Lower leg skin (tissue), 4 donors: ENCODE measurements around the gene CLSTN2. TPM values are rescaled to one million over a fixed set of nuclear protein-coding genes. Genes with fewer than 3 reads are reported as not detected.

ENCODE experiments used
- DNase-seq, 2 donors: peaks; one replicate each; pipeline ENCODE4 v3.0.0-alpha.2; 2019; ENCODE audit warnings: low spot score in 2 of 2
- H3K4me3 ChIP-seq: fragments of 200-600 bp; sonication (generic); 2 replicates; pipeline ENCODE4 v1.5.1; 2017; ENCODE audit warnings: mild to moderate bottlenecking, low read depth; ENCODE audit not compliant: poor library complexity, severe bottlenecking
- CTCF ChIP-seq, 3 donors: fragments of 450-650 bp; IDR thresholded peaks; one replicate each; pipeline ENCODE4 v1.5.1; 2016; ENCODE audit warnings: antibody characterized with exemption in 3 of 3, mild to moderate bottlenecking in 3 of 3, moderate library complexity in 2 of 3
- POLR2A ChIP-seq, 2 donors: fragments of 450-650 bp; IDR thresholded peaks; one replicate each; pipeline ENCODE4 v1.6.1; 2016 to 2017; ENCODE audit warnings: antibody characterized with exemption in 2 of 2, mild to moderate bottlenecking in 1 of 2, moderate library complexity in 1 of 2
- WGBS, 2 donors: methylation state at CpG; one replicate each; pipeline ENCODE4 v1.1.5; 2018; 5-methylcytosine and 5-hydroxymethylcytosine counted together
- intact Hi-C: fragments of 100-400 bp; cut with DNase I; formaldehyde crosslinking; loops from one replicate; pipeline ENCODE4 v1.15.0; 2023; ENCODE audit warnings: low total_unique reads
- total RNA-seq, 4 donors: library from RNA; depleted of rRNA; stranded (reverse); fragments of >200 nt; gene quantifications; one replicate each; pipeline ENCODE4 v1.1.0, GENCODE V29; 2016

Gene CLSTN2
- total RNA-seq, 4 donors from 2014 or later = 3.1 to 7.9 (median 4.7) TPM

GRCh38 chr3:139937674-139938279 is 2.8 kb downstream of the CLSTN2 start:
- intact Hi-C loops = no loop called here
- TF ChIP-seq POLR2A (IDR thresholded peaks at IDR 0.05) (no peak), CTCF (IDR thresholded peaks at IDR 0.05) (no peak)
- 6 to 12% methylated on average over 8 of the region's 8 CpGs for WGBS, 2 donors
- no peak overlapping the region for H3K4me3 ChIP-seq
- peak; percentile 28 to 86 for DNase-seq

- H3K4me3 ChIP-seq = no peak overlapping the region
- DNase-seq = no peak
- intact Hi-C loops = no loop called here
- no peak for TF ChIP-seq POLR2A (IDR thresholded peaks at IDR 0.05)
- TF ChIP-seq CTCF (IDR thresholded peaks at IDR 0.05) = no peak
- 79 to 85% methylated on average over 2 of the region's 2 CpGs for WGBS, 2 donors
Measured at GRCh38 chr3:139939681-139940190, 4.8 kb downstream of the CLSTN2 start.

GRCh38 chr3:139940622-139941021 is 5.6 kb downstream of the CLSTN2 start:
- WGBS, 2 donors = 68 to 75% methylated on average over 1 of the region's 1 CpG
- H3K4me3 ChIP-seq = no peak overlapping the region
- intact Hi-C loops = no loop called here
- TF ChIP-seq POLR2A (IDR thresholded peaks at IDR 0.05) = no peak
- DNase-seq = no peak

GRCh38 chr3:139941580-139941979 is 6.6 kb downstream of the CLSTN2 start:
- WGBS, 2 donors = 82 to 85% methylated on average over 4 of the region's 4 CpGs
- no peak for DNase-seq
- H3K4me3 ChIP-seq = no peak overlapping the region
- TF ChIP-seq CTCF (IDR thresholded peaks at IDR 0.05) (no peak), POLR2A (IDR thresholded peaks at IDR 0.05) (no peak)
- intact Hi-C loops = no loop called here

GRCh38 chr3:139944256-139944910 is 9.4 kb downstream of the CLSTN2 start:
- DNase-seq = no peak
- no peak overlapping the region for H3K4me3 ChIP-seq
- TF ChIP-seq POLR2A (IDR thresholded peaks at IDR 0.05) (no peak), CTCF (IDR thresholded peaks at IDR 0.05) (no peak)
- 85 to 88% methylated on average over 7 of the region's 7 CpGs for WGBS, 2 donors
- intact Hi-C loops = no loop called here

- DNase-seq = no peak
- no peak overlapping the region for H3K4me3 ChIP-seq
- TF ChIP-seq CTCF (IDR thresholded peaks at IDR 0.05) = no peak
- TF ChIP-seq POLR2A (IDR thresholded peaks at IDR 0.05) = no peak
- intact Hi-C loops = no loop called here
- WGBS, 2 donors = 66 to 73% methylated on average over 4 of the region's 4 CpGs
Measured at GRCh38 chr3:139945386-139945785, 10.4 kb downstream of the CLSTN2 start.
